Upper lobe of right lung (tissue), 1 donor: ENCODE results near the gene TAF15. TPM values are rescaled to one million over a fixed set of nuclear protein-coding genes. Genes with fewer than 3 reads are reported as not detected.

Source experiments
- ATAC-seq: fragments of 200-7000 bp; cut with Tn5 transposase; one replicate; pipeline ENCODE4 v1.9.1; 2020; ENCODE audit warnings: mild to moderate bottlenecking, moderate library complexity
- DNase-seq: peaks from one replicate; pipeline ENCODE4 v3.0.0-alpha.2; 2020
- H3K27ac ChIP-seq: fragments of 200-600 bp; one replicate; pipeline ENCODE4 v1.8.0; 2022
- H3K27me3 ChIP-seq: fragments of 200-600 bp; one replicate; pipeline ENCODE4 v1.8.0; 2022; ENCODE audit warnings: mild to moderate bottlenecking
- H3K36me3 ChIP-seq: fragments of 200-600 bp; one replicate; pipeline ENCODE4 v1.8.0; 2022
- H3K4me1 ChIP-seq: fragments of 200-600 bp; one replicate; pipeline ENCODE4 v1.8.0; 2022
- H3K4me3 ChIP-seq: fragments of 200-600 bp; one replicate; pipeline ENCODE4 v1.8.0; 2022; ENCODE audit warnings: mild to moderate bottlenecking
- H3K9me3 ChIP-seq: fragments of 200-600 bp; one replicate; pipeline ENCODE4 v1.8.0; 2022
- intact Hi-C: fragments of 100-400 bp; cut with DNase I; formaldehyde crosslinking; loops from one replicate; pipeline ENCODE4 v1.11.0; 2022
- total RNA-seq: library from RNA; stranded (reverse); fragmentation: NEBNext Ultra II Directional; extraction: Animal tissue kit (Norgen Biotek cat#: 25700); gene quantifications from one replicate; pipeline ENCODE4 v1.2.1, GENCODE V29; 2021
- TF ChIP-seq, protein P1 (sequence below): fragments of 200-600 bp; IDR thresholded peaks from one replicate; pipeline ENCODE4 v1.8.0; 2022; ENCODE audit warnings: antibody characterized with exemption
- donor health status: DM: no; HTN: yes; CAD: no; lungs with severe emphysema.

The TAF15 gene
- total RNA-seq, 1 donor from 2014 or later, result 142 TPM

DNA sequence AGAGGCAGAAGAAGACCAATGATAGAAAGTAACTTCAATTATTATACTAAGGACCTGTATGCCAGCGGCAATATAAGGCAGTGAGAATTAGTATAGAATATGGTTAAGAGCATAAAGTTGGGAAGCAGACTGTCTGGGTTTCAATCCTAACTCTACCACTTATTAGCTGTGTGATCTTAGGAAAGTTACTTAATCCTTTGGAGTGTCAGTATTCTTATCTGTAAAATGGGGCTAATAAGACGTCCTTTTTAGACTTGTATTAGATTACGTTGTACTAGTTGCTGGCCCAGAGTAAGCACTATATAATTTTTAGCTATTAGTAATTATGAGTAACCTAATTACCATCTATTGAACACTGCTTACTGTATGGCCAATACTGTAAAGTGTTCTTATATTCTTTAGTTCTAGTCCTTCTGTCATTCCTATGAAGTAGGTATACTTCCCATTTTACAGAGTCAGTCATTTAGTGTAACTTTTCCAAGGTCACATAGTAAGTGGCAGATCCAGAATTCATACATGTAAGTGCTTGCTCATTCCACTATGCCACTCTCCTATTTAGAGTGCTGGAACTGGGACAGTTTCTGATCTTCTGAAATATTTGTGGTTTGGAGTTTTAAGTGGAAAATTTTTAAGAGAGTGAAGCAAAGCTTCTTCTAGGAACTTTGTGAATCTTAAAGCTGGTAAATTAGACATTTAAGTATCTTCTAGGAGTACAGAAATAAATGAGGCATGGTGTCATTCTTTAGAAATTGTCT, 36.9 kb downstream of the TAF15 start:
- Histone ChIP-seq H3K27me3 (no peaks in the 10 kb centered on the region), H3K9me3 (no peaks in the 10 kb centered on the region), H3K36me3 (peaks cover 90% of the 10 kb centered on the region), H3K4me3 (no peak overlapping the region), H3K27ac (no peak overlapping the region), H3K4me1 (no peaks in the 10 kb centered on the region)
- DNase-seq (no peak), ATAC-seq (no peak)
- intact Hi-C loops, result no loop called here
- TF ChIP-seq, protein P1, sequence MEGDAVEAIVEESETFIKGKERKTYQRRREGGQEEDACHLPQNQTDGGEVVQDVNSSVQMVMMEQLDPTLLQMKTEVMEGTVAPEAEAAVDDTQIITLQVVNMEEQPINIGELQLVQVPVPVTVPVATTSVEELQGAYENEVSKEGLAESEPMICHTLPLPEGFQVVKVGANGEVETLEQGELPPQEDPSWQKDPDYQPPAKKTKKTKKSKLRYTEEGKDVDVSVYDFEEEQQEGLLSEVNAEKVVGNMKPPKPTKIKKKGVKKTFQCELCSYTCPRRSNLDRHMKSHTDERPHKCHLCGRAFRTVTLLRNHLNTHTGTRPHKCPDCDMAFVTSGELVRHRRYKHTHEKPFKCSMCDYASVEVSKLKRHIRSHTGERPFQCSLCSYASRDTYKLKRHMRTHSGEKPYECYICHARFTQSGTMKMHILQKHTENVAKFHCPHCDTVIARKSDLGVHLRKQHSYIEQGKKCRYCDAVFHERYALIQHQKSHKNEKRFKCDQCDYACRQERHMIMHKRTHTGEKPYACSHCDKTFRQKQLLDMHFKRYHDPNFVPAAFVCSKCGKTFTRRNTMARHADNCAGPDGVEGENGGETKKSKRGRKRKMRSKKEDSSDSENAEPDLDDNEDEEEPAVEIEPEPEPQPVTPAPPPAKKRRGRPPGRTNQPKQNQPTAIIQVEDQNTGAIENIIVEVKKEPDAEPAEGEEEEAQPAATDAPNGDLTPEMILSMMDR, result no peak

DNA sequence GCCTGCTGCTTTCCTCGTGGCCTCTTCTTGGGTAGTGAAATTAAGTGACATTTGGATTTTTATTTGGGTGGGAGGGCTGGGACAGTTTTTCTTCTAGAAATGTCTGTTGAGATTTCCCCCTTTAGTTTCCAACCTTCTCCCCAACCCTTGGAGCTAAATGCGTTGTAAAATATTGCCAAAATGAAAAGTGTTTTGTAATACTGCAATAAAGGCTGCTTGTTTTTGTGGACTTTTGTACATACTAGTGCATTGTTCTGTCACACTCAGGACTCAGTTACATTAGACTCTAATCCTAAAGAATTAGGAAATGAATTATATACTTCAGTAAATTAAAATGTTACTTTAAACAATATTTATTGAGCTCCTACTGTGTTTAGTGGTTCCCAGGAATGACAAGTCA, 37.7 kb downstream of the TAF15 start:
- intact Hi-C loops, result no loop called here
- TF ChIP-seq, protein P1, result no peak
- Histone ChIP-seq H3K4me1 (no peaks in the 10 kb centered on the region), H3K36me3 (peaks cover 82% of the 10 kb centered on the region), H3K27me3 (no peaks in the 10 kb centered on the region), H3K4me3 (no peak overlapping the region), H3K9me3 (no peaks in the 10 kb centered on the region), H3K27ac (no peak overlapping the region)
- DNase-seq, result no peak
- no peak for ATAC-seq

DNA sequence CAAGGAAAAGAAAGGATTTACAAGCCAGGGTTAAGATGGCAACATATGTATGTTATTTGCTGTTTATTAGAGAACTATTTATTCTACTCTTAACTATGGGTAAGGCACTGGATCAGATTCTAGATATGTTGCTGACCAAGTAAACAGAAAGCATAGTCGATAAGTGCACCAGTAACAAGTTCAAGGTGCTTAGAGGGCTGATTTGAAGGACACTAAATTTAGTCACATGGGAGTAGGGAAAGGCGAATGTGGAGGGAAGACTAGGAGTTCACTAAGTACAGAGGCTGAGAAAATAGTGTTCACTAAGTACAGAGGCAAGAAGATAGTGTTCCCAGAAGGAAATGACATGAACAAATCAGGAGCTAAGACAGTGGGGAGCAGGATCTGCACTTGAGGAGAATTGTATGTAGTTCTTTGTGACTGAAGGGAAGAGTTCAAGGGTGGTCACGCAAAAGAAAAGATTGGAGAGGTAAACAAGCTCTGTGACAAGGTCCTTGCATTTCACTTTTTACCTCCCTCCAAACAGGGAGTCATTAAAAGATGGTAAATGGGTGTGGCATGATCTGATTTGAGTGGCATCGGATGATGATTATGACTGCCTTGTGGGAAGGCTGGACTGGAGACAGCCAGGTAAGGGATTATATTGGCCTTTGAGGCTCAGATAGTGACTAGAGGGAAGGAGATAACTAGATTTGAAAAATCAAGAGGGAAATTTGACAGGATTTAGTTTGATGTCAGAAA, 38.5 kb downstream of the TAF15 start:
- Histone ChIP-seq H3K4me3 (no peak overlapping the region), H3K27ac (no peak overlapping the region), H3K36me3 (peaks cover 74% of the 10 kb centered on the region), H3K4me1 (no peaks in the 10 kb centered on the region), H3K9me3 (no peaks in the 10 kb centered on the region), H3K27me3 (no peaks in the 10 kb centered on the region)
- DNase-seq (no peak), ATAC-seq (peak; percentile 20)
- intact Hi-C loops, result no loop called here
- TF ChIP-seq, protein P1, result no peak

DNA sequence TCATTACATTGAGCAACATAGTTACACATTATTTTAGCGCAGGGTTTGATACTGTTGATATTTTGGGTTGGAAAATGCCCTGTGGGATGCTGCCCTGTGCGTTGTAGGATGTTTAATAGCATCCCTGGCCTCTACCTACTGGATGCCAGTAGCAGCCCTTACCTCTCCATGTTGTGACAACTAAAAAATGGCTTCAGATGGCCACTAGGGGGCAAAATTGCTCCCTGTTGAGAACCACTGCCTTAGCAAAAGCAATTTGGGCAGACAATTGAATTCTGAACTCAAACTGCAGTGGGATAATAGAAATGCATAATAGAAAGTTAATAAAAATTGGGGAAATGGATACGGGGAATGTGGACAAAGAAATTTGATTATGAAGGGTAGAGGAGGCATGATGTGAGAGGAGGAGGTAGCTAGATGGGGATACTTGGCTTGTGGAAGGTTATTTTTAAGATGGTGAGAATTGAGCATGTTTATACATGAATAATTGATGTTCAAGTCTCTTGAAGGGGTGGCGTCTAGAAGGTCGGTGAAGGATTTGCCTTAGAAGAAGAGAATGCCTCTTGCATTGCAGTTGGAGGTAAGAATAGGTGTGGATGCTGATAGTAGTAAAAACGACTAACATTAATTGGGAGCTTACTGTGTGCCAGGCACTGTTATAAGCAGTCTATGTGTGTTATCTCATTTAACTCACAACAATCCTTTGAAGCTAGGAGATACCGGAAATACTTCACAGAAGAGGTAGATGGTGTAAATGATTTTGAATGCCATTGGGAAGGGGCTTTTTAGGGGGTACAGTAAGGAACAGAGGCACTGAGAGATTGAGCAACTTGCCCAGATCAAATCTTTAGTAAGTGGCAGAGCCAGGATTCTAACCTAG, 40.4 kb downstream of the TAF15 start:
- ATAC-seq, result peak; percentile 73
- no peak for DNase-seq
- H3K36me3 ChIP-seq, result peaks cover 55% of the 10 kb centered on the region

DNA sequence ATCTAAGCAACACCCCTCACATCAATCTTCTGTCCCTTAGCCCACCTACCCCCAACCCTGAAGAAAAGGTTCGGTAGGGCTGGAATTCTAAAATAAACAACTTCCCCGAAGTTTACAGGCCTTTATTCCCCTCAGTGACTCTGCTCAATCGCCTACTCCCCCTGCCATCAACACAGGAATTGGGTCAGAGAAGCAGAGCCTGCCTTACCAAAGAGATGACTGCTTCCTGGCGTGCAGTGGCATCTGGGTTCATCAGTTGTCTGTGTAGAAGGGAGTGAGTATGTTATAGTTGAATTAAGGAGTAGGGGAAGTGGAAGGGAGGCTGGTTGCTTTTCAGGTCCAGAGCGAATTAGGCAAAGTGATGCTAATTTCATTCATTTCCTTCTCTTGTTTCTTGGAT, 46.7 kb downstream of the TAF15 start:
- no peak overlapping the region for H3K27ac ChIP-seq
- H3K4me1 ChIP-seq, result no peaks in the 10 kb centered on the region
- intact Hi-C loops, result no loop called here
- H3K9me3 ChIP-seq, result no peaks in the 10 kb centered on the region
- no peak for DNase-seq
- no peak for ATAC-seq
- TF ChIP-seq, protein P1, result no peak
- H3K4me3 ChIP-seq, result no peak overlapping the region
- no peaks in the 10 kb centered on the region for H3K36me3 ChIP-seq
- H3K27me3 ChIP-seq, result no peaks in the 10 kb centered on the region

More for the DNA sequence above, 40.4 kb downstream of the TAF15 start:
- no peaks in the 10 kb centered on the region for H3K4me1 ChIP-seq
- H3K9me3 ChIP-seq, result no peaks in the 10 kb centered on the region
- H3K4me3 ChIP-seq, result no peak overlapping the region
- H3K27ac ChIP-seq, result no peak overlapping the region
- intact Hi-C loops, result no loop called here
- no peaks in the 10 kb centered on the region for H3K27me3 ChIP-seq
- TF ChIP-seq, protein P1, result peak; percentile 74
